AG09319 (cell line): ENCODE results near the gene C11orf71.

Experiments used
- DNase-seq: peaks from one replicate; pipeline ENCODE4 v3.0.0-alpha.2; 2010; ENCODE audit warnings: low read depth; ENCODE audit errors: extremely low read depth
- TF ChIP-seq, protein P1 (sequence below): IDR thresholded peaks from 2 replicates; pipeline ENCODE4 v1.5.1; 2011; ENCODE audit warnings: low read depth, mild to moderate bottlenecking, inconsistent platforms, low read length, moderate library complexity

The C11orf71 gene

DNA sequence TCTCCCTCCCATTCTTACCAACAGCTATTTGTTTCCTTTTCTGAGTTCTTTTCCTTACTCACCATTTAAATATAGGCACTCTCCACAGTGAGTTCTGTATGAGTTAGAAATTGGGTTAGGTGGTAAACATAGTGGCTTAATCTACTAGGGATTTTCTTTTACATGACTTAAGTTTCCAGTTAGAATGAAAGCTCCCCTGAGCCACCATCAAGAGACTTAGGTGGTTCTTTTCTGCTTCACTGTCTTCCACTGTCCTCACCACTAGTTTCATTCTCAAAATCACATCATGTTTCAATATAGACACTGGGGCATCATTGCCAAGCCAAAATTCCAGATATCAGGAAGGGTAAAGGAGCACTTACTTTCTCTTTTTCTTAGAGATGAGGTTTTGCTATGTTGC, 30.0 kb upstream of the C11orf71 start:
- TF ChIP-seq, protein P1, sequence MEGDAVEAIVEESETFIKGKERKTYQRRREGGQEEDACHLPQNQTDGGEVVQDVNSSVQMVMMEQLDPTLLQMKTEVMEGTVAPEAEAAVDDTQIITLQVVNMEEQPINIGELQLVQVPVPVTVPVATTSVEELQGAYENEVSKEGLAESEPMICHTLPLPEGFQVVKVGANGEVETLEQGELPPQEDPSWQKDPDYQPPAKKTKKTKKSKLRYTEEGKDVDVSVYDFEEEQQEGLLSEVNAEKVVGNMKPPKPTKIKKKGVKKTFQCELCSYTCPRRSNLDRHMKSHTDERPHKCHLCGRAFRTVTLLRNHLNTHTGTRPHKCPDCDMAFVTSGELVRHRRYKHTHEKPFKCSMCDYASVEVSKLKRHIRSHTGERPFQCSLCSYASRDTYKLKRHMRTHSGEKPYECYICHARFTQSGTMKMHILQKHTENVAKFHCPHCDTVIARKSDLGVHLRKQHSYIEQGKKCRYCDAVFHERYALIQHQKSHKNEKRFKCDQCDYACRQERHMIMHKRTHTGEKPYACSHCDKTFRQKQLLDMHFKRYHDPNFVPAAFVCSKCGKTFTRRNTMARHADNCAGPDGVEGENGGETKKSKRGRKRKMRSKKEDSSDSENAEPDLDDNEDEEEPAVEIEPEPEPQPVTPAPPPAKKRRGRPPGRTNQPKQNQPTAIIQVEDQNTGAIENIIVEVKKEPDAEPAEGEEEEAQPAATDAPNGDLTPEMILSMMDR, result no peak
- no peak for DNase-seq

DNA sequence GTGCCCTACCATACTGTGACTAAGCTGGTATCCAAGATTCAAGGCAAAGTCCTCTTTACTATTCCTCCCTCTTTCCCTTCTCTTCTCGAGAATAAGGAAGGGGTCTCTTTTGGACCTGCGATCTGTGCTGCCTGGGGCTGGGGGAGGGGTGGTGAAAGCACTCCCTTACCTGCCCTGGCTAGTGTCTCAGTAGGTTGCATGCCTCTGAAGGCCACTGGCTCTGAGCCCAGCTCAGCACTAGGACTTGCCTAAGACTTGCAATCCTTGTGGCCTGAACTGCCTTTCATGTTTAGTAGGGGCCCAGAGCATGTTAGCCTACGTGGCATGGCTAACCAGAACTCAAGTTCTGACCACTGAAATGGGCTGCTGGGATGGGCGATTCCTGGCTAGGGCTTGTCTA, 26.0 kb upstream of the C11orf71 start:
- DNase-seq, result no peak
- TF ChIP-seq, protein P1, result no peak

GRCh38 chr11:114416441-114416961, 16.2 kb upstream of the C11orf71 start:
- TF ChIP-seq, protein P1, result no peak
- DNase-seq, result no peak

- DNase-seq, result no peak
- TF ChIP-seq, protein P1, result no peak
Observed at GRCh38 chr11:114413958-114414357, 13.6 kb upstream of the C11orf71 start.

DNA sequence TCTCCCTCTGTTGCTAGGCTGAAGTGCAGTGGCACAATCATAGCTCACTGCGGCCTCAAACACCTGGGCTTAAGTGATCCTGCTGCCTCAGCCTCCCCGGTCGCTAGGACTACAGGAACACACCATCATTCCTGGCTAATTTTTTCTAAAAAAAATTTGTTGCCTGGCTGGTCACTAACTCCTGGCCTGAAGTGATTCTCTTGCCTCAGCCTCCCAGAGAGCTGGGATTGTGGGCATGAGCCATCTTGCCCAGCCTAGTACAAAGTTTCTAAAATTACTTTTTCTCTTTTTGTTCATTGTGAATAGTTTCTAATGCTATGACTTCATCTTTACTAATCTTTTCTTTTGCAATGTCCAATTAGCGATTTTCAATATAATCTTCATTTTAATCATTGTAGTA, 12.6 kb upstream of the C11orf71 start:
- no peak for DNase-seq
- TF ChIP-seq, protein P1, result no peak

- TF ChIP-seq, protein P1, result no peak
- no peak for DNase-seq
Observed at GRCh38 chr11:114401311-114401710, 1.0 kb upstream of the C11orf71 start.

DNA sequence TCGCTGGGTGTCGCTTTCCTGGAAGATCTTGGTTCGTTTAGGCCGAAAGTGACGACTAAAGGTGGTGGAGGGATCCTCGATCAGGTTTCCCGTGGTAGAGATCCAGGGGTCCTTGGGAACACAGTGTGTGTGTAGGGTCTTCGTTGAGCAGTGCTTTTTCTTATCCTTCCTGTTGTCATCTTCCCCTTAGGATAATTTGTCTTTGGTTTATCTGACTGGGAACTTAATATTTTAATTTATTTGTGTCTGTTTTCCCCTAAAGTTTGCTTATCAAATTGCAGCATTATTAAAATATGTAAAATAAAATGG, 558 bp upstream of the C11orf71 start:
- DNase-seq, result no peak
- TF ChIP-seq, protein P1, result no peak
